ENCODE results near the gene FAM193A. TPM values are rescaled to one million over a fixed set of nuclear protein-coding genes. Genes with fewer than 3 reads are reported as not detected.
"Not testable (repeated sequence)": the region's sequence is repeated elsewhere in the genome, so short reads cannot be mapped to it uniquely, and the experiment has no call there.

FAM193A gene
- total and polyA plus RNA-seq, 12 donors: 12.9 to 30.8 (median 23.1) TPM

DNA sequence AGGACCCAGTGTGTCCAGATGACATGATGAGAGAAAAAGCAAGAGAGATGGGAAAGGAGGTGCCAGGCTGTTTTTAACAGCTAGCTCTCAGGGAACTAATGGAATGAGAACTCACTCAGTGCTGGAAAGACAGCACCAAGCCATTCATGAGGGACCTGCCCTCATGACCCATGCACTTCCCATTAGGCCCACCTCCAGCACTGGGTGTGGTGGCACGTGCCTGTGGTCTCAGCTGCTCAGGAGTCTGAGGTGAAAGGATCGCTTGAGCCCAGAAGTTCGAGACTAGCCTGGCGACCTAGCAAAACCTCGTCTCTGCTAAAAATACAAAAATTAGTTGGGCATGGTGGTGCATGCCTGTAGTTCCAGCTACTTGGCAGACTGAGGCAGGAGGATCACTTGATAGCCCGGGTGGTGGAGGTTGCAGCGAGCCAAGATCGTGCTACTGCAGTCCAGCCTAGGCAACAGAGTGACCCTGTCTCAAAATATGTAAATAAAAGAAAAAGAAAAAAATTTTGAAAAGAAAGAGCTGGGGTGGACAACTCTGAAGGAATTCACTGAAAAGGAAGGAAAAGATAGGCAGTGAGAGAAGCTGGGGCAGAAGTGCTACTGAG is 50.9 kb downstream of the FAM193A start:
- intact Hi-C loops (cut with DNase I): no loop called here
- TF ChIP-seq, protein P1, sequence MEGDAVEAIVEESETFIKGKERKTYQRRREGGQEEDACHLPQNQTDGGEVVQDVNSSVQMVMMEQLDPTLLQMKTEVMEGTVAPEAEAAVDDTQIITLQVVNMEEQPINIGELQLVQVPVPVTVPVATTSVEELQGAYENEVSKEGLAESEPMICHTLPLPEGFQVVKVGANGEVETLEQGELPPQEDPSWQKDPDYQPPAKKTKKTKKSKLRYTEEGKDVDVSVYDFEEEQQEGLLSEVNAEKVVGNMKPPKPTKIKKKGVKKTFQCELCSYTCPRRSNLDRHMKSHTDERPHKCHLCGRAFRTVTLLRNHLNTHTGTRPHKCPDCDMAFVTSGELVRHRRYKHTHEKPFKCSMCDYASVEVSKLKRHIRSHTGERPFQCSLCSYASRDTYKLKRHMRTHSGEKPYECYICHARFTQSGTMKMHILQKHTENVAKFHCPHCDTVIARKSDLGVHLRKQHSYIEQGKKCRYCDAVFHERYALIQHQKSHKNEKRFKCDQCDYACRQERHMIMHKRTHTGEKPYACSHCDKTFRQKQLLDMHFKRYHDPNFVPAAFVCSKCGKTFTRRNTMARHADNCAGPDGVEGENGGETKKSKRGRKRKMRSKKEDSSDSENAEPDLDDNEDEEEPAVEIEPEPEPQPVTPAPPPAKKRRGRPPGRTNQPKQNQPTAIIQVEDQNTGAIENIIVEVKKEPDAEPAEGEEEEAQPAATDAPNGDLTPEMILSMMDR (IDR thresholded peaks at IDR 0.05): no peak
- TF ChIP-seq POLR2A (IDR thresholded peaks at IDR 0.05): no peak
- Histone ChIP-seq H3K27me3 (no peaks in the 10 kb centered on the region), H3K4me3 (no peak overlapping the region), H3K36me3 (replicated peaks in 1 of 2) (no peaks in the 10 kb centered on the region), H3K27ac (no peak overlapping the region), H3K4me1 (replicated peaks in 1 of 2) (peaks cover 24 to 60% of the 10 kb centered on the region in 2 donors), H3K9me3 (replicated peaks in 1 of 3) (no peaks in the 10 kb centered on the region)
- no peak for DNase-seq
- 65 to 79% (median 69%) methylated on average over 8 of the region's 8 CpGs for WGBS, 4 donors

DNA sequence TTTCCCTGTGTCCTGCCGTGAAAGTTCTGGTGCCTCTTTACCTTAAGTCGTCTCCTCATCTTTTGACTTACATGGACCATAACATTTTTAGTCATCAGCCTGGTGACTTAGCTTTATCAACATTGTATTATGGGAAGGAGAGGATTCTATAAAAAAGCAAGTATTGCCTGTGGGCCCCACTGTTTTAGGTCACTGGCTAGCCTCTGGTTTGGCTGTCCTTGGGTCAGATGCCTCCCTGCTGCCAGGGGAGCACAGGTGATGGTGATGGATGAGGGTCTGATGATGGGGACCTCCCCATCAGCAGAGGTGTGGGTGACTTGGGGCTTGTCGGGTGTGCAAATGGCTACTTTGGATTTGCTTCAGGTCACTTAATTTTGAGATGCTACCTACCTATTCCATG is 51.8 kb downstream of the FAM193A start:
- WGBS, 4 donors: 78 to 87% (median 81%) methylated on average over 3 of the region's 3 CpGs

DNA sequence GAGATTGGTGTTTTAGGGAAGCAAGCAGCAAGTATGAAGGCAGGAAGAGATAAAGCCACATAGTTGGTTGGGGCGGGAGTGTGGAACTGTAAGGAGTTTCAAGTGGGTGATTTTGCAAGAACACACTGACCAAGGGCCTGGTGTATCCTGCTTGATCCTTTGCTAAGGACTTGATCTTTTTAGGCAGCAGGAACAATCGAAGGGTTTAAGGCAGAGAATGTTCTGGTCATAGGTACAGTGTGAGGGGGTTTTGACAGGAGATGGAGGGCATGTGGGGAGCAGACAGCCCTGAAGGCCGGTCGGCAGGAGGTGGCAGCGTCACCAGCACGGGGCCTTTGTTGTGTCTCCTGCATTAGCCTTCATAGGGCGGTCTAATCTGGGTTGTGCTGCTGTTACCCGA is 54.7 kb downstream of the FAM193A start:
- TF ChIP-seq, protein P1 (IDR thresholded peaks at IDR 0.05): no peak
- TF ChIP-seq POLR2A (IDR thresholded peaks at IDR 0.05): no peak
- H3K4me1 ChIP-seq (replicated peaks in 1 of 2): peaks cover 20 to 62% of the 10 kb centered on the region in 2 donors
- no peak overlapping the region for H3K4me3 ChIP-seq
- no peaks in the 10 kb centered on the region for H3K27me3 ChIP-seq
- peak overlapping the region in 4 of 5 donors; percentile 33 to 73 (median 52) for H3K27ac ChIP-seq
- 14 to 29% (median 19%) methylated on average over 8 of the region's 8 CpGs for WGBS, 4 donors
- H3K36me3 ChIP-seq (replicated peaks in 1 of 2): no peaks in the 10 kb centered on the region
- DNase-seq: peak; percentile 41 to 74 (median 55)
- no peaks in the 10 kb centered on the region for H3K9me3 ChIP-seq (replicated peaks in 1 of 3)
- intact Hi-C loops (cut with DNase I): no loop called here

More for the DNA sequence above, 51.8 kb downstream of the FAM193A start:
- intact Hi-C loops (cut with DNase I): no loop called here
- TF ChIP-seq, protein P1 (IDR thresholded peaks at IDR 0.05): no peak
- no peak for TF ChIP-seq POLR2A (IDR thresholded peaks at IDR 0.05)
- H3K27me3 ChIP-seq: no peaks in the 10 kb centered on the region
- H3K36me3 ChIP-seq (replicated peaks in 1 of 2): no peaks in the 10 kb centered on the region
- no peak overlapping the region for H3K27ac ChIP-seq
- no peak overlapping the region for H3K4me3 ChIP-seq
- peaks cover 21 to 59% of the 10 kb centered on the region in 2 donors for H3K4me1 ChIP-seq (replicated peaks in 1 of 2)
- DNase-seq: no peak
- H3K9me3 ChIP-seq (replicated peaks in 1 of 3): no peaks in the 10 kb centered on the region

DNA sequence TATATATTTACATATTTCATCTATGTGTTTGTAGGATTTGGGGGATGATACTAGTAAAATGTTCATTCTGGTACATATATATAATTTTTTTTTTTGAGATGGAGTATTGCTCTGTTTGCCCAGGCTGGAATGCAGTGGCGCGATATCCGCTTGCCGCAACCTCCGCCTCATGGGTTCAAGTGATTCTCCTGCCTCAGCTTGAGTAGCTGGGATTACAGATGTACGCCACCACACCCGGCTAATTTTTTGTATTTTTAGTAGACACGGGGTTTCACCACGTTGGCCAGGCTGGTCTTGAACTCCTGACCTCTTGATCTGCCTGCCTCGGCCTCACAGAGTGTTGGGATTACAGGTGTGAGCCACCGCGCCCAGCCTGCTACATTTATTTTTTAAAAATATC is 55.6 kb downstream of the FAM193A start:
- H3K36me3 ChIP-seq (replicated peaks in 1 of 2); H3K9me3 ChIP-seq (replicated peaks in 1 of 3); H3K27me3 ChIP-seq; H3K4me3 ChIP-seq; intact Hi-C loops (cut with DNase I): not testable (repeated sequence)
- Histone ChIP-seq H3K4me1 (replicated peaks in 1 of 2) (peaks cover 29 to 70% of the 10 kb centered on the region in 2 donors), H3K27ac (peak overlapping the region in 3 of 5 donors; percentile 33 to 58 (median 45))
- DNase-seq: peak in 1 of 7 donors; percentile 13
- 86 to 90% (median 87%) methylated on average over 12 of the region's 12 CpGs for WGBS, 4 donors

DNA sequence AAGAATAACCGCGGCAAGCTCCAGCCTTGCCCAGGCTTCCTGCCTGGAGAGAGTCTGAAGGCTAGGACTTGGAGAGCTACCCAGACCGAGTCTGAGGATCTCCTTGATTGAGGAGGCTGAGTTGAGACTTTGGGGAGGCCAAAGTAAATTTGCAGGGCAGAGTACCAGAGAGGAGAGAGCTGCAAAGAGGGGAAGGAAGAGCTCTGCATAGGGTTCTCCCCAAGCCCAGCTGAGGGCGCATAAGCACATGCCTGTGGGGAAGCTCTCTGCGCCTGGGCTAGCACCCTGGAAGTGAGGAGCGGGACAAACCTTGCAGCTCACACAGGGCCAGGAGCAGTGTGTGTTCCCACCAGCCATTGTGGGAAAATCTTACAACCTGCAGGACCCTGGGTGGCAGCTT is 56.1 kb downstream of the FAM193A start:
- WGBS, 4 donors: 53 to 63% (median 61%) methylated on average over 3 to 6 of the region's 6 CpGs
- Histone ChIP-seq H3K27ac (peak overlapping the region in 1 of 5 donors; percentile 18), H3K27me3 (no peaks in the 10 kb centered on the region), H3K9me3 (replicated peaks in 1 of 3) (no peaks in the 10 kb centered on the region), H3K36me3 (replicated peaks in 1 of 2) (no peaks in the 10 kb centered on the region), H3K4me1 (replicated peaks in 1 of 2) (peaks cover 33 to 70% of the 10 kb centered on the region in 2 donors), H3K4me3 (no peak overlapping the region)
- TF ChIP-seq, protein P1 (IDR thresholded peaks at IDR 0.05): no peak
- no peak for TF ChIP-seq POLR2A (IDR thresholded peaks at IDR 0.05)
- intact Hi-C loops (cut with DNase I): no loop called here
- DNase-seq: peak in 1 of 7 donors; percentile 21

Measured in adrenal gland (tissue), 12 donors.